Dedifferentiated amniotic fluid mesenchymal stem cell (primary cell): ENCODE data around the gene MAPRE2.
"Not testable (repeated sequence)": the region's sequence is repeated elsewhere in the genome, so short reads cannot be mapped to it uniquely, and the experiment has no call there.

ENCODE experiments used
- DNase-seq: peaks from one replicate; pipeline ENCODE4 v3.0.0-alpha.2; 2016; ENCODE audit errors: extremely low spot score

MAPRE2 gene

GRCh38 chr18:35122586-35123224, 81.5 kb downstream of the MAPRE2 start:
- no peak for DNase-seq

- no peak for DNase-seq
Observed at GRCh38 chr18:35123811-35124210, 82.6 kb downstream of the MAPRE2 start.

- no peak for DNase-seq
Observed at GRCh38 chr18:35127201-35127600, 86.0 kb downstream of the MAPRE2 start.

- DNase-seq: no peak
Observed at GRCh38 chr18:35128675-35129074, 87.5 kb downstream of the MAPRE2 start.

- DNase-seq: no peak
Observed at GRCh38 chr18:35130236-35130635, 89.0 kb downstream of the MAPRE2 start.

GRCh38 chr18:35131387-35132020, 90.3 kb downstream of the MAPRE2 start:
- no peak for DNase-seq

- no peak for DNase-seq
Observed at GRCh38 chr18:35132021-35132902, 91.0 kb downstream of the MAPRE2 start.

- no peak for DNase-seq
Observed at GRCh38 chr18:35134190-35134730, 93.0 kb downstream of the MAPRE2 start.

- no peak for DNase-seq
Observed at GRCh38 chr18:35134791-35135531, 93.7 kb downstream of the MAPRE2 start.

- no peak for DNase-seq
Observed at GRCh38 chr18:35136248-35136647, 95.0 kb downstream of the MAPRE2 start.

GRCh38 chr18:35136885-35137284, 95.7 kb downstream of the MAPRE2 start:
- DNase-seq: no peak

- no peak for DNase-seq
Observed at GRCh38 chr18:35137632-35138031, 96.4 kb downstream of the MAPRE2 start.

- no peak for DNase-seq
Observed at GRCh38 chr18:35138773-35139172, 97.6 kb downstream of the MAPRE2 start.

- DNase-seq: no peak
Observed at GRCh38 chr18:35139517-35139916, 98.3 kb downstream of the MAPRE2 start.

- no peak for DNase-seq
Observed at GRCh38 chr18:35141077-35141476, 99.9 kb downstream of the MAPRE2 start.

GRCh38 chr18:35141567-35142274, 100.5 kb downstream of the MAPRE2 start:
- no peak for DNase-seq

GRCh38 chr18:35142275-35142615, 101.0 kb downstream of the MAPRE2 start:
- DNase-seq: no peak

GRCh38 chr18:35143622-35144596, 102.7 kb downstream of the MAPRE2 start:
- peak; percentile 53 for DNase-seq

- DNase-seq: no peak
Observed at GRCh38 chr18:35144698-35145097, 103.5 kb downstream of the MAPRE2 start.

GRCh38 chr18:35150195-35150594, 109.0 kb downstream of the MAPRE2 start:
- not testable (repeated sequence) for DNase-seq
